Measurements from ENCODE around the gene IPO4.

- TF ChIP-seq PRDM10 (CRISPR knock-in tag; IDR thresholded peaks at IDR 0.05; ENCODE audit: low read depth) (no peak), UBTF (CRISPR knock-in tag; IDR thresholded peaks at IDR 0.05) (no peak), HOXA9 (CRISPR knock-in tag; IDR thresholded peaks at IDR 0.05; ENCODE audit: borderline replicate concordance) (no peak), CHD4 (IDR thresholded peaks at IDR 0.05; ENCODE audit: borderline replicate concordance, low read length) (no peak)
Measured at GRCh38 chr14:24151404-24152080, 37.1 kb downstream of the IPO4 start.

All from HepG2 (cell line).